CD4-positive, alpha-beta T cell treated with Interleukin-6 at 100 ng/mL for 8 hours (primary cell): ENCODE measurements around the gene TRIM64C.
"Not testable (repeated sequence)": the region's sequence is repeated elsewhere in the genome, so short reads cannot be mapped to it uniquely, and the experiment has no call there.

Experiments used
- DNase-seq: peaks from one replicate; pipeline ENCODE4 v3.0.0-alpha.2; 2020; ENCODE audit warnings: mixed read lengths, low spot score

TRIM64C gene, protein sequence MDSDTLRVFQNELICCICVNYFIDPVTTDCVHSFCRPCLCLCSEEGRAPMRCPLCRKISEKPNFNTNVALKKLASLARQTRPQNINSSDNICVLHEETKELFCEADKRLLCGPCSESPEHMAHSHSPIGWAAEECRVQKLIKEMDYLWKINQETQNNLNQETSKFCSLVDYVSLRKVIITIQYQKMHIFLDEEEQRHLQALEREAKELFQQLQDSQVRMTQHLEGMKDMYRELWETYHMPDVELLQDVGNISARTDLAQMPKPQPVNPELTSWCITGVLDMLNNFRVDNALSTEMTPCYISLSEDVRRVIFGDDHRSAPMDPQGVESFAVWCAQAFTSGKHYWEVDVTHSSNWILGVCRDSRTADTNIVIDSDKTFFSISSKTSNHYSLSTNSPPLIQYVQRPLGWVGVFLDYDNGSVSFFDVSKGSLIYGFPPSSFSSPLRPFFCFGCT

DNA sequence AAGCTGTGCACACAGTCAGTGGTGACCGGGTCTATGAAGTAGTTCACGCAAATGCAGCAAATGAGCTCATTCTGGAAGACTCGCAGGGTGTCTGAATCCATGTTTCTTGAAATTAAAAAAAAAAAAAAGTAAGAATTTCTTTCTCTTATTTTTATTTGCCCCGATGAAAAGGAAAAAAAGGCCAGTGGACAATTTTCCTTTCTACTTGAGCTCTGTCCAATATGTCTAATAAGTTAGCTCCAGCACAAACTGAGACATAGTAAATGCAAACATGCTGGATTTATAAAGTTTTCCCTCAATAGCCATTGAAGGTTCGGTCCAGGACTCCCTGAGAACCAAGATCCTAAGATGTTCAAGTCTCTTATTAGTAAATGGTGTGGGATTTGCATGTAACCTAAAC, at the start of gene TRIM64C:
TRIM64C (minus strand) TSS at position 101 of the 400 bp plus-strand sequence; CDS start at position 101, 0 bp downstream.
- DNase-seq = not testable (repeated sequence)

DNA sequence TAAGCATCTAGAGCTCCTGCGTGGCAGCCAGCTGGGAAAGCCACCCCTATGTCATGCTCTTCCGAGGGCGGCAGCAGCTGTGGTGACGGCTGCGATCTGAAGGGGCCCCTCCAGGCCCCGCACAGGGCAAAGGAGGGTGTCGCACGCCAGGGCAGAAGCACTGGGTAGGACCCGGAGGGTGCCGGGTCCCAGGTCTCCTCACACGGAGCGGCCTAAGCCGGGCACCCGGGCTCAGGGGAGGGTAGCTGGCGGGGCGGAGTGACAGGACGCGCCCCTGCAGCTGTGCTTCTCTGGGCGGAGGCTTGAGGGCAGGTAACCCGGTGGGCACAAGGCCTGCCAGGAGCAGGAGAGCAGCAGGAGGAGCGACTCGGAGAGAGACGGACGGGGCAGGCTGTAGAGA, 43.4 kb upstream of the TRIM64C start:
- not testable (repeated sequence) for DNase-seq

DNA sequence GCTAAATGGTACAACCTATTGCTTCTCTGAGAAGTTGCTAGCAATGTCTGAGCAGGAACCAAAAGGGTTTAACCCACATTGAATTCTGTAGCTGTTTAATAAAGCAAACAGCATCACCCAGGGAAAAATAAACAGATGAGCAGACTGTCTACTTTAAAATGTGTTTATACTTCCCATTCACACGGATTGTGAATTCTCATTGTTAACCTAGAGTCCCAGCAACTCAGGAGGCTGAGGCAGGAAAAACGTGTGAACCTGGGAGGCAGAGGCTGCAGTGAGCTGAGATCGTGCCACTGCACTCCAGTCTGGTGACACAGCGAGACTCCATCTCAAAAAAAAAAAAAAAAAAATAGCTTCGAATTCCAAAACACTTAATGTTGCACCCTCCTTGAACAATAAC, 11.0 kb upstream of the TRIM64C start:
- DNase-seq = not testable (repeated sequence)

DNA sequence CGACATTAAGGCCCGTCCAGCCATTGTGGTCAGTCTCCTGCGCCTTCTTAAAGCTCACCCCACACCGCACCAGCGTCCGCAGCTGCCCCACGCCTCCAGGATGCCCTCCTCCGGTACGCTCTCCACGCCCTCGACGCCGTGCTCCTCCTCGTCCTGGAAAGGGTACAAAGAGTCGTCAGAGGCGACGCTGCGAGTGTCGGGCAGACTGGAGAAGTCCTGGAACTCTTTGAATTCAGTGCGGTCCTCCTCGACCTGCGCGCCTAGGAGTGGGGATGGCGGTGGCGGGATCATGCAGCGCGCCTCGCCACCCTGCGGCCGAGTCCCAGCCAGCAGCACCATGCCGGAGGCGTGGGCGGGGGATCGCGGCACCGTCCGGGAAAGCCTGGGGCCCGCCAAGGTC, 9.1 kb downstream of the TRIM64C start:
- not testable (repeated sequence) for DNase-seq

DNA sequence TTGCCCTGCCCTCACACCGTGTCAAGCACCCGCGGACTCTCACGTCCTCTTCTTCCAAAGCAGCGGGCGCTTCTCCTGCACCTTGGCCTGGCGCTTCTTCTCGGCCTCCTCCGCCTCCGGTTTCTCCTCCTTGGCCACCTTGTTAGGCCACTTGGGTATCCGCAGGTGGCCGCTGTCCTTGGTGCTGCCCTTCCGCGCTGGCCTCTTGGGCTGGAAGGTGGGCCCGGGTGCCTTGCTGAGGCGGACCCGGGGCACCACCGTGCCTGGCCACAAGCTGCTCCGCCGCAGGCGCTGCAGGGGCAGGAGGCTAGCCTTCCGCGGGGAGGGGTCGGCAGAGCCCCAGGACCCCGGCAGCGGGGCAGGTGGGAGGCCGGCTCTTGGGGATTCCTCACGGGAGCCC, 10.7 kb downstream of the TRIM64C start:
- DNase-seq = not testable (repeated sequence)

DNA sequence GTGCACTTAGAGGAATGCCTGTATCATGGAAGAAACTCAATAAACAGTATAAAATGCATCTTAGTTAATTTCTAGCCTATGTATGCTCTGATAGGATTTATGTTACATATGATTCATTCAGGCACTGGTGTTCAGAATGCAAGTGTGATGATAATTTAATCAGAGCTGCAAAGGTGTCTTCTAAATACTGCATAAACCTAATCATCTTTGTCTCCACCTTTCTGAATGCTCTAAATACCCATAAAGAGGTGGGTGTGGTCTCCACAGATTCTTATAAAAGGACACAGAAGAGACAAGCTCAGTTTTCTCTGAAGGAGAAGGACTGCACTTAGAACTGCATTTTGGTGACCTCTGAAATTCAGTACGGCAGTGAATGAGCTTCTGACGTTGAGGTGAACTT, 30.4 kb downstream of the TRIM64C start, which contains the start of gene TRIM49B:
TRIM49B (plus strand) TSS at position 301 of the 400 bp plus-strand sequence. CDS start 2,777 bp downstream, outside the sequence.
- not testable (repeated sequence) for DNase-seq
